HG02610 (cell line): ENCODE results near the gene INTS14.

Experiments used
- ATAC-seq: cut with Tn5 transposase; IDR thresholded peaks from one replicate; pipeline ENCODE4 v1.9.1; 2021; ENCODE audit warnings: mild to moderate bottlenecking, moderate library complexity; ENCODE audit not compliant: unreplicated experiment

The INTS14 gene

GRCh38 chr15:65610871-65611718 lies at the start of gene INTS14:
Gene INTS14 (minus strand): TSS chr15:65611131. CDS start chr15:65607380, 3,751 bp downstream.
- ATAC-seq = peak; percentile 96

- no peak for ATAC-seq
Measured at GRCh38 chr15:65659502-65660052, 48.6 kb upstream of the INTS14 start.

GRCh38 chr15:65655457-65655856 lies 44.5 kb upstream of the INTS14 start:
- no peak for ATAC-seq

GRCh38 chr15:65655026-65655425 lies 44.1 kb upstream of the INTS14 start:
- no peak for ATAC-seq

GRCh38 chr15:65653801-65654521 lies 43.0 kb upstream of the INTS14 start:
- ATAC-seq = no peak

GRCh38 chr15:65653341-65653740 lies 42.4 kb upstream of the INTS14 start:
- ATAC-seq = no peak

- no peak for ATAC-seq
Measured at GRCh38 chr15:65651831-65652749, 41.2 kb upstream of the INTS14 start.

GRCh38 chr15:65651042-65651322 lies 40.1 kb upstream of the INTS14 start:
- no peak for ATAC-seq

- ATAC-seq = no peak
Measured at GRCh38 chr15:65650312-65651041, 39.5 kb upstream of the INTS14 start.

GRCh38 chr15:65646486-65646885 lies 35.6 kb upstream of the INTS14 start:
- ATAC-seq = no peak

GRCh38 chr15:65645392-65645791 lies 34.5 kb upstream of the INTS14 start:
- no peak for ATAC-seq

- no peak for ATAC-seq
Measured at GRCh38 chr15:65644282-65644681, 33.4 kb upstream of the INTS14 start.

GRCh38 chr15:65642594-65642993 lies 31.7 kb upstream of the INTS14 start:
- ATAC-seq = no peak

GRCh38 chr15:65641768-65642475 lies 31.0 kb upstream of the INTS14 start:
- no peak for ATAC-seq

GRCh38 chr15:65639509-65639908 lies 28.6 kb upstream of the INTS14 start:
- no peak for ATAC-seq

GRCh38 chr15:65638681-65639089 lies 27.8 kb upstream of the INTS14 start:
- peak; percentile 47 for ATAC-seq

- ATAC-seq = no peak
Measured at GRCh38 chr15:65638109-65638508, 27.2 kb upstream of the INTS14 start.

- ATAC-seq = no peak
Measured at GRCh38 chr15:65634356-65634755, 23.4 kb upstream of the INTS14 start.

GRCh38 chr15:65633752-65634151 lies 22.8 kb upstream of the INTS14 start:
- no peak for ATAC-seq
